DMS153 treated with DMSO at 0.1 percent for 48 hours (cell line): ENCODE measurements around the gene SKAP2.
"Not testable (repeated sequence)": the region's sequence is repeated elsewhere in the genome, so short reads cannot be mapped to it uniquely, and the experiment has no call there.

ENCODE experiments used
- DNase-seq: peaks from one replicate; lab custom pipeline; 2025; ENCODE audit not compliant: unreplicated experiment; lab: John Stamatoyannopoulos, UW

SKAP2 gene

DNA sequence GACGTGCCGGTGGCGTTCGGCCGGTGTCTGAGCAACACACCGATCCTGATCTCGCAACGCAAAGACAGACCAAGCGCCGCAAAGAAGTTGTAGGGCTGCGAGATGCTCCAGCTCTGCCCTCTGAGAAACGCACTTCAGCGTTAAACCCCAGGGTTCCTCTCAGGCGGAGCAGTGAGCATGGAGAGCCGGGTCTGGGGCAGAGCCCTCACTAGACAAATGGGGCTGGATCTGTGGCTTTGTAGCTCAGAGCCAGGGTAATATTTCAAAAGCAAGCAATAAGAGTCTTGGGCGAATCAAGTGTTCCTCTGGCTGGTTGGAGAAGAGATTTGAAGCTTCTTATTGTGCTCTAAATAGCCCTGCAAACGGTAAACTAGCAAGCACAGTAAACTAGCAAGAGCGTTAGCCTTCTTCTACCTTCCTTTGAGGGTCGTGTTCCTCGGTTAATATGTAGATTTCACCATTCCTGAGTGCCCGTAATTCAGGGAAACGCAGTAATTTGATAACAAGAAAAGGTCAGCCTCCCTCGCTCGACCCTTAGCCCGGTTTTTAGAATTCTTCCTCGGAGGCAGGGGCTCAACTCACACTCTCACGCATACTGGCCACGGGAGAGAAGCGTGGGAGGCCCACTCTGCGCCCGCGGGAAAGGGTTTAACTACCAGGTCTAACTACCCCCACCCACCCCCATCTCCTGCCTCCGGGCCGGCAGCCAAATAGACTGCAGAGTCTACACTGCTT, 6.7 kb downstream of the SKAP2 start:
- no peak for DNase-seq

DNA sequence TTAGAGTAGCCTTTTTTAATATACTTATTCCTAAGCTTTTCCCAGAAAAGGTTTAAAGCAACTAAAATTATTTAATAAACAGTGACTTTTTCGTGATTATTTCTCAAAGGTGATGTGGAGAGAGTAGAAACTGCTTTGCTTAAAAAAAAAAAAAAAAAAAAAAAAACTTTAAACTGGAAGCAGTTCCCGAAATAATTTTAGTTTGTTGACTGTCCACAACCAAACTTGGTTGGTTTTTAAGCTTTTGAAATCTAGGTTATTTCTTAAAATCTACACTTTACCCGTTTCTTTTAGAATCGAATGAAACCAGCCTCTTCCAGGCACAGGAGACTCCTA, 7.3 kb downstream of the SKAP2 start:
- no peak for DNase-seq

DNA sequence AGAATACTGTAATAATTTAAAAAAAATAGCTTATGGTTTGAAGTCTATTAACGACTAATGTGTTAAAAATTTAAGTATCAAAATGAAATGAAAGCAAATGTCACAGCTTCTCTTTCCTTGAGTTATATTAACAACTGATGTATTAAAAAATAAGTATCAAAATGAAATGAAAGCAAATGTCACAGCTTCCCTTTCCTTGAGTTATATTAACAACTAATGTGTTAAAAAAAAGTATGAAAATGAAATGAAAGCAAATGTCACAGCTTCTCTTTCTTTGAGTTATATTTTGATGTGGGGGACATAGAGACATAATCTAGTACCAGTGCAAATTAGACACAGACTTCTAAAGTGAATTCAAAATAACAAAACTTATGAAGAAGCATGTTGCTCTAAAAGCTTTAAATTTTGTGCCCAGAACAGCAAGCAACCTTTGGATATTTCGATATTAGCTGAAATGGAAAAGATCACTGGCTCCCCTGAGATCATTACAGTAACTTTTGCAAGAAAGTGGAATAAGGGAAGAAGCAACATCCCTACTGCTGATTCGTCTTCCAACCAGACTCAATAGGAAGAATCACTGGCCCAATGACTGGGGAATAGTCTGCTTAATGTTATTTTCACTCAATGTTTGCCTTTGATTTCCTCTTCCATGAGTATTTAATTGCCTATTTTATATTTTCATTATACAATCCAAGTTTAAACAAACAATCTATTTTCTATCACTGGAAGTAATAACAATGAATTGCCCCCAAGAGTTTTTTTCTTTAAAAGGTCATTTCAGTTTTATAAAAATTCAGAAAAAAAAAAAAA, 8.0 kb downstream of the SKAP2 start:
- DNase-seq = no peak

DNA sequence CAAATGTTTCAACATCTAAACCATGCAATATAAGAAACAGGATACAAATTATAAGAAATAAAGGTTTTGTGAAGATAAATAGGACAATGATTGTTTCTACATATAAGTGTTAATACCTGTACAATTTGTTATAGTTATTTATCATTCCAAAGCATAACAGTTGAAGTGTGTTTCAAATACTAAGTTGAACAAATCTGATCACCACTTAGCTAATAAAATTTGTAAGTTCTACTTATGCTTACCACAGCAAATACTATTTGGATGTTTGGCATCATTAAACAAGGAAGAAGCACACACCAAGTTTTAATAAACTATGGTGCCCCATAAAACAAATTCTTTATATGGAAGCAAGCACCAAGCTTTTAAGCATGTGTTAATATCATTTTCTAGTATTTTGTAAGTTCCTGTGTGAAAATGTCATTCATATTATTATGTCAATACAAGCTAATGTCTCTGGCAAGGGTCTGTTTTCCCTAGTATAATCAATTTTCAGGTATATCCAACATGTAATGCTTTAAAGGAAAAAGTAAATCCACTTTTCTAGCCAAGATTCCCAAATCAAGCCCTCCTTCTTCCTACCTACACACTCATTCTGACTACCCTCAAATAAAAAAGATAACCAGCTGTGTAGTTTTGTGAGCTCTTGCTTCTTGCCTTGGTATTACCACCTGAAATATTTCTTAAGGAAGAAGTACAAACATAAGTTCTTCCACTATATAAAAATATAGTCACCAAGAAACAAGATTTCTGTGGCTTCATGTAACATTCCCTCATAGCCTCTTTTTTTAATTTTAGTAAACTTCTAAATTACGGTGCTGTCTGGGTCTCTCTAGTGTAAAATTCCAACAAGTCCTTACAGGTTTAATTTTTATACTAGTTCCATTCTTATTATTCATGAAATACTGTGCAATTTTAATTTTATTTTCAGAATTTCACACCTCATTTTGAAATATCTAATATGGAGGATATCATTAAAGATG, 9.2 kb downstream of the SKAP2 start:
- no peak for DNase-seq

DNA sequence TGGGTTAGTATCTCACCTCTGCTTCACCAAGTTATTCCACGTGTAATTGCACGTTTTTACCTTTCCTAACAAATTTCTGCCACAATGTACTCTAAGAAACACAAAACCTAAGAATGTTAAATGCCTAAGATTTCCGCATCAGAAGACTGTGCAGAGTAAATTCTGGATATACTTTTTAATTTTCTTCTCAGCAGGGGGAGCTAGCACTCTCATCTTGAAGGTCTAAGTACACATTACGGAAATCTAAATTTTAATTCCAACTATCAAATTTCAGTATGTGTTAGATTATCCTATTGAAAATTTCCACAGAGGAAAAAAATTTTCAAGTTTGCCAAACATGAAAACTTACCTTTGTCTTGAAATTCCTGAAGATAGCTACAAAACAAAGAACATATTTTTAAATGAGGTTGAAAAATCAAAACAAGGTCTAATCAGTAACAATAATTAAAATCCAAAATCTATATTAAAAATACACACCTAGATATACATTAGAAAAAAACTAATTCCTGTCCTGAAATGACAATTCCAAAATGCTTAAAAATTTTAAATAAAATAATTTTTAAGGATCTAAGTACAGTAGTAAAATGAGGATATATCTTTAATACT, 10.5 kb downstream of the SKAP2 start:
- peak; percentile 15 for DNase-seq

DNA sequence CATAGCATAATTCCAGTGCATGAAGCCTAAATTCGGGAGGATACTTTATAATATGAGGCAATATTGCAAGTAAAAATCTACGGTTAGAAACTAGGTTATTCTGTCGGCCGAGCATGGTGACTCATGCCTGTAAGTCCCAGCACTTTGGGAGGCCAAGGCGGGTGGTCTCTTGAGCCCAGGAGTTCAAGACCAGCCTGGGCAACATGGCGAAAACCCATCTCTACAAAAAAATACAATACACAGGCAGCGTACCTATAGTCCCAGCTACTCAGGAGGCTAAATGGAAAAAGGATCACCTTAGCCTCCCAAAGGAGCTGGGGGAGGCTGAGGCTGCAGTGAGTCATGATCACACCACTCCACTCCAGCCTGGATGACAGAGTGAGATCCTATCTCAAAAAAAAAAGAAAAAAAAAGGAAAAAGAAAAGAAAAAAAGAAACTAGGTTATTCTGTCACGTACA, 14.2 kb downstream of the SKAP2 start:
- no peak for DNase-seq

DNA sequence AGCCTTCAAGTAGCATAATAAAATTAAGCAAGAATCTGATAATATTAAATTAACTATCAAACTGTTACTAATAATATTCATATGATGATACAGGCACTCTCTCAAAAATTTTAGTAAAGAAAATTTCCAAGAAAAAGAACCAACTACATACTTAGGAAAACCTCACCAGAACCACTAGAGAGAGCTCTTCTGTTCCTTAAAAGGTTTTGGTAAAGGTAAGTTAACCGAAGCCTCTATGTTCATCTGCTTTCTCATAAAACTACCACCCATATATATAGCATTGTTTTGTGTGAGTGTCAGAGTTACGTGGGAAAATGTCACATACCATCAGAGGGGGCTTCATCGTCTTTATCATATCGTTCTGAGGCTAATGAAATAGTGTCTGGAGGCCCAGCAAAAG, 20.7 kb downstream of the SKAP2 start:
- DNase-seq = no peak

- no peak for DNase-seq
Observed at GRCh38 chr7:26842897-26843296, 21.5 kb downstream of the SKAP2 start.

DNA sequence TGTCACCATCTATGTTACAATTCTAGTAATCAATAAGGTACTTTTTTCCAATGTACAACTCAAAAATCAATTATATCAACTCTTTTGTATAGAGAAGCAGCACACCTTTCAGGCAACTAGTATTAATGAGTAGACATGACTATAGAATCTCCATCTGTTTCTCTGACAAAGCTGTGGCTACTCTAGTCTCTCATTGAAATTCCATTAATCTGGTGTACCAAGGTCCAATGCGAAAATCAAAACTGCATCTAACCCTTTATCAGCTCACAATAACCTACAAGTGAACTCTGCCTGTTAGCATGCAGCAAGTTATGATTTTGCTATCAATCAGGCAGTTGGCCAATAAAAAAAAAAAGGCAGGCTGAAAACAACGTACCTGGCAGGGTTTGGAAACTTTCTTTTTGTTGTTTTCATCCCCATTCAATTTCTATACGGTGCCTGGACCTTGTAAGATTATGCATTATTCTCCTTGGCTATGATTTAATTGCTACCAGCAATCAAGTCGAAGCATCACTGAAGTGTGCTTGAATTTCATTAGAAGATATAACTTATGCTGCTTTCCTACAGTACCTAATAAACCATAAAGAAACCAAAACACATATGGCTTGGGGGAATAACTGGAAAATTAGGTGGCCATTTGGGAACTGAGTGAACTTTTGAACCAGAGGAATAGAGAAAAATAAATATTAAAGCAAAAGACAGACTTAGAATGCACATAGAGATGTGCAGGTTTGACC, 23.2 kb downstream of the SKAP2 start:
- DNase-seq = no peak

DNA sequence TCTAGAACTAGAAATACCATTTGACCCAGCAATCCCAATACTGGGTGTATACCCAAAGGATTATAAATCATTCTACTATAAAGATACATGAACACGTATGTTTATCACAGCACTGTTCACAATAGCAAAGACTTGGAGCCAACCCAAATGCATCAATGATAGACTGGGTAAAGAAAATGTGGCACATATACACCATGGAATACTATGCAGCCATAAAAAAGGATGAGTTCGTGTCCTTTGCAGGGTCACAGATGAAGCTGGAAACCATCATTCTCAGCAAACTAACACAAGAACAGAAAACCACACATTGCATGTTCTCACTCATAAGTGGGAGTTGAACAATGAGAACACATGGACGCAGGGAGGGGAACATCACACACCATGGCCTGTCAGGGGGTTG, 27.6 kb downstream of the SKAP2 start:
- not testable (repeated sequence) for DNase-seq

- no peak for DNase-seq
Observed at GRCh38 chr7:26815426-26815825, 49.0 kb downstream of the SKAP2 start.

DNA sequence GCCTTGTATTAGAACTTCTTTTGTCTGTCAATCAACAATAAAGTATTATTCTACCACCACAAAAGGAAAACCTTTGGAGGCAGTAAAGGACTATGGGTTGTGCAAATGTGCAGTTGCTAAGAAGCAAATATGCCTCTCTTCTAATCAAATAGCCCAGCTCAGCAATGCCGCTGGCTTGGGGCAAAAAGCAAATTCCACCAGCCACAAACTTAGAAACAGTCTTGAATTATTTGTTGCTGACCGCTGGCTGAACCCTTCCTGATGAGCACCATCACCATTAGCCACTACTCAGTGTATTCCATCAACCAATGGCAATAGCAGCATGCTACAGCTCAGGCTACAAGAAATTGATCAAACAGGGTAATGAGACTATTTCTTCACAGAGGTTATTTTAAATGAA, 51.0 kb downstream of the SKAP2 start:
- no peak for DNase-seq

GRCh38 chr7:26794541-26794940, 69.8 kb downstream of the SKAP2 start:
- no peak for DNase-seq

GRCh38 chr7:26792576-26792975, 71.8 kb downstream of the SKAP2 start:
- DNase-seq = no peak

GRCh38 chr7:26792006-26792405, 72.4 kb downstream of the SKAP2 start:
- no peak for DNase-seq

DNA sequence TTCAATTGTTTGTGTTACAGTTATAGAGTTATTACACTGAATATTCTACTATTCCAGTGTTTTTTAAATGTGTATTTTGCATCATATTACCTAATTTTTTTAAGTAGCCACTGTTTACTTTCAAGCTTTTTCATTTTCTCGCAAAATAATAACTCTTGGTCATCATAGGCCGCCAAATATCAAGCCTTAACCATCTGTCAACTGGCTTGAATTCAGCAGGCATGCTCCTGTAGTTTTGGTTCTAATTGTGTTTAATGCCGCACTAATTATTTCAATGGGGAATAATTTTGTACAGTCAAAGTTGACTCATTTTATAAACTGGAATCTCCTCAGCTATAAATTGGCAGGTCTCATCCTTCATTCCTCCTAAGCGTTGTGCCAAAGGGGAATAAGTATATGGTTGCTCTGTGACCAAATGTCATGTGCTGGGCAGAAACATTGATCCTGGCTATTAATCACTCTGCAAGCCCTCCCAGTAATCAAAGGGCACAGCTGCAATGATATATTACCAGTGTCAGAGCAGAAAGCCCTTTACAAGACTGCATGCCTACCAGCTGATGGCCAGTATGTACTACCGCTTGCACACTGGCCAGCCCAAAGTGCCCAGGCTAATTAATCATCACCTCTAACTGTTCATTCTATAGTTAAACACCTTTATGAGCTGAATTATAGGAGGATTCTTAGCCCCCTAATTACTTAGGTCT, 74.8 kb downstream of the SKAP2 start:
- no peak for DNase-seq

GRCh38 chr7:26787701-26788100, 76.7 kb downstream of the SKAP2 start:
- DNase-seq = no peak

- no peak for DNase-seq
Observed at GRCh38 chr7:26784118-26784517, 80.3 kb downstream of the SKAP2 start.

DNA sequence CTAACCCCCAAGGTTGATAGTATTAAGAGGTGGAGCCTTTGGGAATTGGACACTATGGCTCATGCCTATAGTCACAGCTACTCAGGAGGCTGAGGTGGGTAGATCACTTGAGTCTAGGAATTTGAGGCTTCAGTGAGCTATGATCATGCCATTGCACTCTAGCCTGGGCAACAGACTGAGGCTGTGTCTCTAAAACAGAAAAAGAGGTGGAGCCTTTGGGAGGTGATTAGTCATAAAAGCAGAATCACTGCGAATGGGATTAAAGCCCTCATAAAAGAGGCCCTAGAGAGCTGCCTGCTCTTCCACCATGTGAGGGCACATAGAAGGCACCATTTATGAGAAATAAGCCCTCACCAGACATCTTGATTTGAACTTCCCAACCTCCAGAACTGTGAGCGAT, 81.9 kb downstream of the SKAP2 start:
- DNase-seq = no peak
